HG03159 (cell line): ENCODE measurements around the gene RAPGEF4.

Experiments used
- ATAC-seq: cut with Tn5 transposase; IDR thresholded peaks from one replicate; pipeline ENCODE4 v1.9.1; 2021; ENCODE audit warnings: mild to moderate bottlenecking, moderate library complexity; ENCODE audit not compliant: unreplicated experiment

Gene RAPGEF4

DNA sequence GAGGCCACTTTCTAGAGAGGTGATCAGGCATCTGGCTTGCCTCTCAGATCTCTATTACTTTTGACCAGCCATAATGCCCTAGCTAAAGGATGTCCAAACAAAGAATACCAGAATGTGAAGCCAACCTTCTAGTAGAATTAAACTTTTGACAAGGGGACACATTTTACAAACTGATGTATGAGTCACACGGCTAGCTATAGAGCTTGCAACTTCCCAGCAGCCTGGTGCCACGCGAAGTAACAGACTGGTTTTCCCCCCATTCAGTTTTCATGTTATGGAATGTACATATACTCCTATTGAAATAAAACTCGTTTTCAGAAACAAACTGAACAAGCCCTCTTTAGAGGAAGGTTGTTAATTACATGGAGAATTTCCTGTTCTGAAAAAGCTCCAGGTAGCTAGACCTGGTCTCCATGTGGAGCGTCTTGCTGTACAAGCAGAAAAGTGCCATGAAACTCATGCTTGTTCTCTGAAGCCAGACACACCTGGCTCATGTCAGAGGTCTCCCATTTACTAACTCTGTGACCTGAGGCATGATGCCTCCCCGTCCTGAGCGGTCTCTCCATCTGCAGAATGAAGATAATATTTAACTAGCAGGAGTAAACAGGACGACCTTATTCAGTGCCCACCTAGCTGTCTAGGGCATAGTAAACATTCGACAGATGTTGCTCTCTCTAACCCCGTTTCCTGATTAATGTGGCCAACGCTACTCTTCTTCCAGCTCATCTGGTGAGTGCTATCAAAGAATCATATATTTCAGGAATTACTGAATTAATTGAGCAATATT lies 258.5 kb downstream of the RAPGEF4 start:
- ATAC-seq, result no peak

DNA sequence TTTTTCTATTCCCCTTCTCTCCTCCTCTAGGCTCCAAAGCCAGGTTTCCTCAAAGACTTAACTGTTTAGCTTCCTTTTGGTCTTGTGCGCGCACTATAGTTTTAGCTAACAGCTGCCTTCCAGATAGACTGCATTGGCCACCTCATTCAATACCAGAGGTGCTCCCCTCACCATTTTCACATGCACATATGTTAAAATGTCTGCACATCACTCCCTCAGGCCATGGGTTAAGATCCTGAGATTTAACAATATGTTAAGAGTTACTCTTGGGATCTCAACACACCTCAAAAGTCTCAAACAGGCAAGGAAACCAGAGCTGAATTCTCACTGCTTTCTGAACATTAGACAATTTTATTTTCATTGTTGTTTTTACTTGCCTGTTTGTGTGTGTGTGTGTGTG lies 259.2 kb downstream of the RAPGEF4 start:
- ATAC-seq, result no peak

- ATAC-seq, result no peak
Measured at GRCh38 chr2:172995323-172996244, 259.9 kb downstream of the RAPGEF4 start.

DNA sequence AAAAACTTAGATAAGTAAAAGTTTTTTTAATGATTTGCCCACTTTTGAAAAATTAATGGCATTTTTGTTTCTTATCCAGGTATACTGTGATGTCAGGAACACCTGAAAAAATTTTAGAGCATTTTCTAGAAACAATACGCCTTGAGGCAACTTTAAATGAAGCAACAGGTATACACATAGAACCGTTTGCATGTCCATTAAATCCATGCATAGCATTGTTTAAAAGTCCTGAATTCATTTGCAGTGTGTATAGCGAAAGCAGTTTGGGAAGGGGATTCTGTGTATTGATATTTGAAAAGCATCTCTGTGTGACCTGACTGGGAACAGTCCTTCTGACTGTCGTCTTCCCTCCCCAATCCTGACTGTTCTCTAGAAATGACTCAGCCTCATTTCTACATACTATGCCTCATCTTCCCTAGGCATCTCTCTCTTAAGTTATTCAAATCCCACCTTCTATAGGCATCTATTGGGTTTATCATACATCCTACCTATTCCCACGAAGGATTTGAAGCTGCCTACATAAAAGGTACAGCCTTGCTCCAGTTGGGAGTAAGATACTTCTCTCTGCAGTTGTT lies 260.8 kb downstream of the RAPGEF4 start:
- no peak for ATAC-seq

GRCh38 chr2:172997031-172997430 lies 261.4 kb downstream of the RAPGEF4 start:
- ATAC-seq, result no peak

DNA sequence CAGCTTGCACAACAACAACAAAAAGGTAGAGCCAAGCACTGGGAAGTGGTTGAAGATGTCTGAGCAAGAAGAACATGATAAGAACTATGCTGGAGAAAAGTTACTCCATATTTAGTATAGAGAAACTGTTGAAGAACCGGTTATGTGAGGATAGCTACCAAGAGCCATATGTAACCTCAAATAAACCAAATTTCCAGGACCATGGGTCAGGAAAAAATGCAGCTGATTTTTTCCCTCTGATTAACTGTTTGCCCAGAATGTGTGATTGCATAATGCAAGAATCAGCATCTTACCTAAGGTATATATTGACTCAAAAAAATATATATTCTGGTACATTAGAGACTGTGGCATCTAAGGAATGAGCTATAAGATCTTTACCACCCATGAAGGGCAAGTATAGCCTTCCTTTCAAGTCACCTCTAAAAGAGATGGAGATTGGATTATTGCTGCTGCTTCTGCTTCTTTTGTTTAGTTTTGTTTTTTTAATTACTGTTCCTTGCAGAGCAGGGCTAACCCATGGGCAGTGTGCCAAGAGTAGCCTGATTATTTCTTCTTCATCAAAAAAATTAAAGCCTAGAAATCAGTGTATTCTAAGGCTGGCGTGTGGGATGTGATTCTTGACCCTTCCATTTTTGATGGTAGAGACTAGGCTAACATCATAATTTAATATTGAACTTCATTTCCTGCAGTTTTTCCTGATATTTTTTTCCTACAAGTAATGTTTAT lies 263.1 kb downstream of the RAPGEF4 start:
- no peak for ATAC-seq

GRCh38 chr2:172999641-173000386 lies 264.2 kb downstream of the RAPGEF4 start:
- ATAC-seq, result no peak

DNA sequence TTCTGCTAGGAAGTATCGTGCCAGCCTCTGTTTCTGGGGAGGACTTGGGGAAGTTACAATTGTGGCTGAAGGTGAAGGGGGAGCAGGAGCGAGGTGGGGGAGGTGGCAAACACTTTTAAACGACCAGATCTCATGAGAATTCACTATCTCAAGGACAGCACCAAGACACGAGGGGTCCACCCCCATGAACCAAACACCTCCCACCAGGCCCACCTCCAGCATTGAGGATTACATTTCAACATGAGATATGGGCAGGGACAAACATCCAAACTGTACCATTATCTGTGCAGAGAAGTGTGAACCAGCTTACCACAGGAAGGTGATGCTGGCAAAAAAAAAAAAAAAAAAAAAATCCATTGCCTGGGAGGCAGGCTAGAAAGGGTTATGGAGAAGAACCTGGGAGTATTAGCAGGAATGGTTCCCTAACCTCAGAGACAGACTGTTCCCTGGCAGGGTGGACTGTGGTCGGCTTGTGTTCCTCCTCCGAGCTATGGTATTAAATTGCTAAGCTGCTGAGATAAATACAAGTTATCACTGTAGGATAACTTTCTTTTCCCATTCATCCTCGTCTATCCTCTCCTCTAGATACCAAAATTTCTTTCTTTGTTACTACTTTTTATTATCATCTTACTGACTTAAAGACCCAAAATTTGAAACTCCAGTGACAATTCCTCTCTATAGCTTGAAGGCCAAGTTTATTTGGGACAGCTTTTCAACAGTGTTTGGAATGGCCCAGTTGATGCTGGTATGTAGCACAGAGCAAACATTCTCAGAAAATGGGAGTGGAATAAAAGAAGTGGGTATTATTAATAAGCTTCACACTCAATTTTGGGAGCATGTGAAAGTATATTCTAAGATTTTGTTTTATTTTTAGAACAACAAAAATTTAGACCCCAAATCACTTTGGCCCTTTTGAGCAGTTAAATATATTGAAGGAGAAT lies 266.3 kb downstream of the RAPGEF4 start:
- ATAC-seq, result no peak

- no peak for ATAC-seq
Measured at GRCh38 chr2:173002751-173003541, 267.3 kb downstream of the RAPGEF4 start.

- ATAC-seq, result no peak
Measured at GRCh38 chr2:173008786-173009185, 273.1 kb downstream of the RAPGEF4 start.

- ATAC-seq, result no peak
Measured at GRCh38 chr2:173010233-173010632, 274.6 kb downstream of the RAPGEF4 start.

DNA sequence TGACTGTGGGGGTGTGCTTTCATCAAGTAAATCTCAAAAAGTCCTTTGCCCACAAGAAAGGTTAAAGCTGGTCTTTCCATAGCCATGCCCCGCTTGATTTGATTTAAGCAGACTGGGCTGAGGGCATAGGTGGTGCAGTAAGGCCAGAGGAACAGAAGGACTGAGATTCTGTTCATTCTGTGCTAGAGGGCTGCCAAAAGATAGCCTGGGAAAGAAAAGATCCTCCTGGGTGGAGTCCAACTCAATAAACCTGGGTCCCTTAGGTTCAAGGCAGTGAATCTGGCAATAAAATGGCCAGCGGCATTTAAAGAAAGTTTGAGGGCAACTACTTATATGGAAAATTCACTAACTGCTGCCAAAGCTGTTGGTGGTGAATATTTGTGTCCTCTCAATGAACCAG lies 280.8 kb downstream of the RAPGEF4 start:
- no peak for ATAC-seq

- ATAC-seq, result no peak
Measured at GRCh38 chr2:173017646-173018420, 282.2 kb downstream of the RAPGEF4 start.

DNA sequence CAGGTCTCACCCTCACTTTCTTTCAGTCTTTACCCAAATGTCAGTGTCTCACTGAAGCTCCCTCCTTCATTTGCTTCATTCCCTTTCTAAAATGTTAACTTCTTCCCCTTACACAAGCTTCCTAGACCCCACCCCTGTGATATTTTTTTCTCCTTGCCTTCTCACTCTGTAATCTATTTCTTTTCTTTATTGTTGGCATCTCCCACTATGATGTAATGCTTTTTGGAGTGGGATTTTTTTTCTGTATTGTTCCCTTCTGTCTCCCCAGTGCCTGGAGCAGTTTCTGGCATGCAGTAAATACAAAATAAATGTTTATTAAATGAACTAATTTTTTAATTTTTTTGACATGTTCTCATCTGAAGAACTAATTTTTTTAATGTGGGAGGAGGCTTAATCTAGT lies 284.1 kb downstream of the RAPGEF4 start:
- no peak for ATAC-seq

DNA sequence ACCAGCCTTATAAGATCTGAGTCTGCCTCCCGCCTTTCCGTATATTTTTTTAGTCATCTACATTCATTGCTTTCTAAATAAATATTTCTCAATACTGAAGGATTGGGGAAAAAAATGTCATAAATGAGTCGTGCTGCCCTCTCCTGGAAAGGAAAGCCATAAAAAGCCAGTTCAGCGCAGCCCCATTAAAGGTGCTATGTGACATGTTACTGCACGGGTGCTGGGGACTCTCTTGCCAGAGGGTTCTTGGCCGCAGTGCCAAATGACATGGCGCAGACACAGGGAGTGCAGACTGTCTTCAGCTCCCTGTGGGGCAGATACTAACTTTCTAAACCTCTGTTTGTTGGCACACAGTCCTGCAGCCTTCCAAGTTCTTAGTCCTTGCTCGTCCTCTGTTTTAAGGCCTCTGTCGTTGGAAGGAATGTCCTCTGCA lies 286.3 kb downstream of the RAPGEF4 start:
- no peak for ATAC-seq

GRCh38 chr2:173023718-173024117 lies 288.1 kb downstream of the RAPGEF4 start:
- ATAC-seq, result no peak

DNA sequence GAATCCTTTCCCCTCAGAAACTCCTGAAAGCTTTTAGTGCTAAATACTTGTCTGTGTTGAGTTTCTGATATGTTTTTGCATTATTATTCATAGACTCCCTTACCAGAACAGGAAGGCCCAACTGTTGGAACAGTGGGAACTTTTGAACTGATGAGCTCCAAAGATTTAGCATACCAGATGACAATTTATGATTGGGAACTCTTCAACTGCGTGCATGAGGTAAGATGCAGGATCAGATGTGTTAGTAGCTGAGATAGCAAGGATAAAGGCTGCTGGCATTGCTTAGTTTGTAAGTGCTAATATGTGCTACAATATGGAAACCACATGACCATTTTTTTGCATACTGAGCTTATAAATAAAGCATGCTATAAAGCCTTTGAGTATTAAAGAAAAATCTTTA lies 290.8 kb downstream of the RAPGEF4 start:
- no peak for ATAC-seq
